IMR-90 (cell line): ENCODE data around the gene UBXN11. TPM values are rescaled to one million over a fixed set of nuclear protein-coding genes. Genes with fewer than 3 reads are reported as not detected.

Experiments
- ATAC-seq: fragments of 200-7000 bp; cut with Tn5 transposase; 2 replicates; pipeline ENCODE4 v1.9.1; 2020; ENCODE audit warnings: low read depth, mild to moderate bottlenecking, moderate library complexity
- BruUV-seq: library from RNA; stranded (reverse); fragments of 400-500 nt; replicated peaks from 2 replicates; lab custom pipeline; 2021; lab: Mats Ljungman, UMichigan
- CTCF ChIA-PET: fragments of 300-600 bp; formaldehyde crosslinking; extraction: SDS; loops from one replicate; lab custom pipeline; 2021; ENCODE audit warnings: antibody characterized with exemption; lab: Yijun Ruan, JAX
- POLR2A ChIA-PET: fragments of 300-600 bp; sonication (Branson Sonifier 250); formaldehyde crosslinking; loops from one replicate; lab custom pipeline; 2022; ENCODE audit warnings: antibody characterized with exemption; ENCODE audit not compliant: unreplicated experiment; lab: Charles Lee
- DNase-seq: peaks from one replicate; pipeline ENCODE4 v3.0.0; 2013
- H2AFZ ChIP-seq: replicated peaks from 2 replicates; pipeline ENCODE3; 2013; ENCODE audit warnings: low read length, mild to moderate bottlenecking; ENCODE audit not compliant: poor library complexity
- H2AK5ac ChIP-seq: 2 replicates; pipeline ENCODE4 v1.6.1; 2013; ENCODE audit warnings: low read depth, low read length, inconsistent platforms
- H2AK9ac ChIP-seq: replicated peaks from 2 replicates; pipeline ENCODE3; 2013; ENCODE audit warnings: mild to moderate bottlenecking, low read depth, low read length, moderate library complexity; ENCODE audit not compliant: poor library complexity
- H2BK120ac ChIP-seq: 2 replicates; pipeline ENCODE4 v1.6.1; 2013; ENCODE audit warnings: low read depth, low read length, inconsistent platforms
- H2BK15ac ChIP-seq: 3 replicates; pipeline ENCODE4 v1.6.1; 2013; ENCODE audit warnings: low read depth, low read length, inconsistent platforms
- H2BK20ac ChIP-seq: 2 replicates; pipeline ENCODE4 v1.6.1; 2013; ENCODE audit warnings: low read depth, mild to moderate bottlenecking, inconsistent platforms, low read length, moderate library complexity
- H2BK5ac ChIP-seq: 2 replicates; pipeline ENCODE4 v1.6.1; 2013; ENCODE audit warnings: mild to moderate bottlenecking, low read depth, low read length, inconsistent platforms; ENCODE audit not compliant: poor library complexity, severe bottlenecking
- H3K14ac ChIP-seq: replicated peaks from 2 replicates; pipeline ENCODE4 v1.6.1; 2013; ENCODE audit warnings: low read depth, low read length, inconsistent platforms
- H3K18ac ChIP-seq: 2 replicates; pipeline ENCODE4 v1.6.1; 2013; ENCODE audit warnings: low read depth, low read length, control low read depth
- H3K23ac ChIP-seq: 2 replicates; pipeline ENCODE4 v1.6.1; 2013; ENCODE audit warnings: low read depth, low read length, inconsistent platforms
- H3K27ac ChIP-seq: 2 replicates; pipeline ENCODE4 v1.5.1; 2013; ENCODE audit warnings: mild to moderate bottlenecking, control low read depth, low read length; ENCODE audit not compliant: insufficient read depth
- H3K27me3 ChIP-seq: 2 replicates; pipeline ENCODE4 v1.6.1; 2013; ENCODE audit warnings: low read length; ENCODE audit not compliant: control insufficient read depth, insufficient read depth
- H3K36me3 ChIP-seq: 2 replicates; pipeline ENCODE4 v1.6.1; 2013; ENCODE audit warnings: low read length, mixed read lengths; ENCODE audit not compliant: control insufficient read depth, insufficient read depth
- H3K4ac ChIP-seq: 2 replicates; pipeline ENCODE4 v1.6.1; 2013; ENCODE audit warnings: low read depth, low read length, inconsistent platforms
- H3K4me1 ChIP-seq: 2 replicates; pipeline ENCODE4 v1.6.1; 2013; ENCODE audit warnings: low read length, mixed read lengths; ENCODE audit not compliant: control insufficient read depth, insufficient read depth
- H3K4me2 ChIP-seq: 2 replicates; pipeline ENCODE4 v1.6.1; 2013; ENCODE audit warnings: low read depth, mild to moderate bottlenecking, control low read depth, low read length, moderate library complexity
- H3K4me3 ChIP-seq: 2 replicates; pipeline ENCODE4 v1.5.1; 2013; ENCODE audit warnings: low read depth, mild to moderate bottlenecking, control low read depth, low read length, moderate library complexity; ENCODE audit not compliant: insufficient read depth
- H3K56ac ChIP-seq: 2 replicates; pipeline ENCODE4 v1.6.1; 2013; ENCODE audit warnings: low read length, inconsistent platforms; ENCODE audit not compliant: insufficient read depth; ENCODE audit errors: extremely low read depth
- H3K79me1 ChIP-seq, 2 experiments: 2 replicates each; pipeline ENCODE4 v1.6.1; 2013; ENCODE audit warnings: low read length in 2 of 2, inconsistent platforms in 1 of 2, low read depth in 1 of 2
- H3K9ac ChIP-seq: 2 replicates; pipeline ENCODE4 v1.6.1; 2013; ENCODE audit warnings: low read depth, low read length, control low read depth
- H3K9me1 ChIP-seq: 2 replicates; pipeline ENCODE4 v1.6.1; 2013; ENCODE audit warnings: low read length, inconsistent platforms; ENCODE audit not compliant: insufficient read depth
- H3K9me3 ChIP-seq: 2 replicates; pipeline ENCODE4 v1.6.1; 2013; ENCODE audit warnings: low read length; ENCODE audit not compliant: control insufficient read depth, insufficient read depth
- H4K20me1 ChIP-seq: 2 replicates; pipeline ENCODE4 v1.6.1; 2013; ENCODE audit warnings: low read length, inconsistent platforms; ENCODE audit not compliant: insufficient read depth
- H4K5ac ChIP-seq: 2 replicates; pipeline ENCODE4 v1.6.1; 2013; ENCODE audit warnings: mild to moderate bottlenecking, low read depth, low read length, control low read depth
- H4K8ac ChIP-seq, 2 experiments: 2 replicates each; pipeline ENCODE4 v1.6.1; 2013; ENCODE audit warnings: low read depth in 2 of 2, low read length in 2 of 2, control low read depth in 1 of 2, inconsistent platforms in 1 of 2
- H4K91ac ChIP-seq: 2 replicates; pipeline ENCODE4 v1.6.1; 2013; ENCODE audit warnings: low read depth, low read length, inconsistent platforms; ENCODE audit not compliant: insufficient read depth
- BHLHE40 ChIP-seq: fragments of 150-350 bp; IDR thresholded peaks from 2 replicates; pipeline ENCODE4 v1.6.1; 2016; ENCODE audit warnings: mild to moderate bottlenecking, low read depth, low read length
- MAZ ChIP-seq: IDR thresholded peaks from 2 replicates; pipeline ENCODE4 v1.6.1; 2012; ENCODE audit warnings: low read depth, mild to moderate bottlenecking, low read length, improper control_type of control experiment, moderate library complexity, borderline replicate concordance
- POLR2A ChIP-seq: IDR thresholded peaks from 2 replicates; pipeline ENCODE4 v1.6.1; 2012; ENCODE audit warnings: mild to moderate bottlenecking, low read depth, low read length
- WGBS, 2 experiments: methylation state at CpG; one replicate each; pipeline versions ENCODE4 v1.1.5 to v1.1.7; 2013; ENCODE audit warnings: missing lambda C conversion rate in 2 of 2; ENCODE audit not compliant: insufficient read length in 1 of 2; ENCODE audit errors: extremely low coverage in 2 of 2; 5-methylcytosine and 5-hydroxymethylcytosine counted together
- dilution Hi-C: fragments of 300-500 bp; cut with HindIII; formaldehyde crosslinking; loops from one replicate; pipeline ENCODE4 v1.14.3; 2018; ENCODE audit warnings: low sequenced_read_pairs; ENCODE audit not compliant: unreplicated experiment
- in situ Hi-C: fragments of 300-500 bp; cut with MboI; formaldehyde crosslinking; loops from 3 replicates; pipeline ENCODE4 v1.14.3; 2019; ENCODE audit warnings: low sequenced_read_pairs, inconsistent platforms, mixed read lengths
- intact Hi-C: fragments of 100-400 bp; cut with micrococcal nuclease; formaldehyde crosslinking; loops from 2 replicates; pipeline ENCODE4 v1.10.0; 2022
- polyA plus RNA-seq, 3 experiments: library from polyadenylated mRNA; depleted of rRNA; stranded (reverse); fragments of >200 nt; gene quantifications; 2 replicates each; pipeline ENCODE4 v1.2.3, GENCODE V29; 2012; ENCODE audit warnings: low replicate concordance in 1 of 3
- total RNA-seq: library from RNA; depleted of rRNA; stranded (reverse); fragments of >200 nt; gene quantifications from 2 replicates; pipeline ENCODE4 v1.2.3, GENCODE V29; 2012
- TF ChIP-seq, protein P1 (sequence below): conservative IDR thresholded peaks from 2 replicates; pipeline ENCODE4 v1.5.1; 2012; ENCODE audit warnings: mild to moderate bottlenecking, low read depth, low read length, improper control_type of control experiment
- TF ChIP-seq, protein P2 (sequence below): fragments of 150-350 bp; IDR thresholded peaks from 2 replicates; pipeline ENCODE4 v1.6.1; 2017; ENCODE audit warnings: mild to moderate bottlenecking, antibody characterized with exemption, low read length, low read depth

The UBXN11 gene
- total and polyA plus RNA-seq, 2 of the 4 experiments (the other 2 are of a cell fraction), result 5.2 to 17.0 TPM

DNA sequence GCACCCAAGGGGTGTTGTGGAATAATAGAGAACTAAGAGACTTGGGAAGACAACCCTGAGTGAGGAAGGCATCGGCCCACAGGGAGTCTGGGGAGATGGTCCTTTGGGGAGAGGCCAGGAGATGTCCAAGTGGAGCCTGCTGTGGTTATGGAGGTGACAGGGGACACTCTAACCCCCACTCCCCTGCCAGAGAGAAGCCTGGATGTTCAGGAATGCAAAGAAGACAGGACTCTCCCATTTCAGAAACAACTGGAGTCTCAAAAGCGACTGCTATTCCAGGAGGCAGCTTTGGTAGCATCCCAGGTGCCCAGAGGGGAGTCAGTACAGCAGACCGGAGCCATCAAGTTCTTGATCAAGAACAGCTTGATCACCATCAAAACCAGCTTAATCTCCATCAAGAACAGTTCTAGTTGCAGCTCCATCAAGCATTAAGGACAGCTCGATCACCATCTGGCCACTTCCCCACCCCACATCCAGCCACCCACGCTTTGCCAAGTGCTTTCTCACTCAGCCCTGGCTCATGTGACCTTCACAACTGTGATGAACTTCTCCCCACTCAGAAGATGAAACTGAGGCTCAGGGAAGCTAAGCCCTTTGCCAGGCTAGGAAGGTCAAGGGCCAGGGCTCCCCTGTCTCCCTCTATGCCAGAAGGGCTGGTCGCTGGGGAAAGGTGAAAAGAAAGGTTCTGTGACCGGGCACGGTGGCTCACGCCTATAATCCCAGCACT is 12.1 kb upstream of the UBXN11 start:
- no peak overlapping the region for H4K5ac ChIP-seq
- ChIA-PET CTCF (interaction anchor here (0.6 kb wide), 1 partner anchor 22 kb away, joined by 3 read pairs; no protein-coding TSS in a partner anchor), POLR2A (no interaction called here)
- no peak overlapping the region for H2AFZ ChIP-seq
- DNase-seq, result no peak
- no peak for TF ChIP-seq POLR2A
- TF ChIP-seq, protein P1, sequence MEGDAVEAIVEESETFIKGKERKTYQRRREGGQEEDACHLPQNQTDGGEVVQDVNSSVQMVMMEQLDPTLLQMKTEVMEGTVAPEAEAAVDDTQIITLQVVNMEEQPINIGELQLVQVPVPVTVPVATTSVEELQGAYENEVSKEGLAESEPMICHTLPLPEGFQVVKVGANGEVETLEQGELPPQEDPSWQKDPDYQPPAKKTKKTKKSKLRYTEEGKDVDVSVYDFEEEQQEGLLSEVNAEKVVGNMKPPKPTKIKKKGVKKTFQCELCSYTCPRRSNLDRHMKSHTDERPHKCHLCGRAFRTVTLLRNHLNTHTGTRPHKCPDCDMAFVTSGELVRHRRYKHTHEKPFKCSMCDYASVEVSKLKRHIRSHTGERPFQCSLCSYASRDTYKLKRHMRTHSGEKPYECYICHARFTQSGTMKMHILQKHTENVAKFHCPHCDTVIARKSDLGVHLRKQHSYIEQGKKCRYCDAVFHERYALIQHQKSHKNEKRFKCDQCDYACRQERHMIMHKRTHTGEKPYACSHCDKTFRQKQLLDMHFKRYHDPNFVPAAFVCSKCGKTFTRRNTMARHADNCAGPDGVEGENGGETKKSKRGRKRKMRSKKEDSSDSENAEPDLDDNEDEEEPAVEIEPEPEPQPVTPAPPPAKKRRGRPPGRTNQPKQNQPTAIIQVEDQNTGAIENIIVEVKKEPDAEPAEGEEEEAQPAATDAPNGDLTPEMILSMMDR, result no peak
- TF ChIP-seq MAZ, result no peak
- TF ChIP-seq BHLHE40, result no peak
- TF ChIP-seq, protein P2, sequence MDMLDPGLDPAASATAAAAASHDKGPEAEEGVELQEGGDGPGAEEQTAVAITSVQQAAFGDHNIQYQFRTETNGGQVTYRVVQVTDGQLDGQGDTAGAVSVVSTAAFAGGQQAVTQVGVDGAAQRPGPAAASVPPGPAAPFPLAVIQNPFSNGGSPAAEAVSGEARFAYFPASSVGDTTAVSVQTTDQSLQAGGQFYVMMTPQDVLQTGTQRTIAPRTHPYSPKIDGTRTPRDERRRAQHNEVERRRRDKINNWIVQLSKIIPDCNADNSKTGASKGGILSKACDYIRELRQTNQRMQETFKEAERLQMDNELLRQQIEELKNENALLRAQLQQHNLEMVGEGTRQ, result no peak
- H3K18ac ChIP-seq, result no peak overlapping the region
- H3K9ac ChIP-seq, result no peak overlapping the region
- no peaks in the 10 kb centered on the region for H3K9me3 ChIP-seq
- no peak overlapping the region for H3K4ac ChIP-seq
- H3K27me3 ChIP-seq, result peaks cover 4% of the 10 kb centered on the region; the same call in 1 of the 2 replicates
- no peak overlapping the region for H3K14ac ChIP-seq
- H3K4me2 ChIP-seq, result no peak overlapping the region
- no peaks in the 10 kb centered on the region for H3K79me1 ChIP-seq
- no peak overlapping the region for H4K91ac ChIP-seq
- no peak overlapping the region for H2BK20ac ChIP-seq
- no peak for ATAC-seq
- no peak overlapping the region for H4K8ac ChIP-seq
- no peak overlapping the region for H3K4me3 ChIP-seq
- H3K27ac ChIP-seq, result no peak overlapping the region
- 94% methylated on average over 6 of the region's 9 CpGs; no CpG with 5 or more reads in 1 of the 2 experiments for WGBS, 2 experiments
- H2AK9ac ChIP-seq, result no peak overlapping the region
- no peak overlapping the region for H3K23ac ChIP-seq
- H2BK15ac ChIP-seq, result no peak overlapping the region
- H2AK5ac ChIP-seq, result peak overlapping the region; percentile 30; the same call in 1 of the 2 replicates
- dilution Hi-C loops (no loop called here), intact Hi-C loops (no loop called here), in situ Hi-C loops (no loop called here)
- no peak overlapping the region for H2BK5ac ChIP-seq
- H2BK120ac ChIP-seq, result no peak overlapping the region
- H3K4me1 ChIP-seq, result peaks cover 5% of the 10 kb centered on the region
- H3K56ac ChIP-seq, result no peak overlapping the region
- no peaks in the 10 kb centered on the region for H3K9me1 ChIP-seq
- no TSS peak for BruUV-seq
- no peaks in the 10 kb centered on the region for H3K36me3 ChIP-seq
- H4K20me1 ChIP-seq, result no peaks in the 10 kb centered on the region
